ENCODE data around the gene ARPP19.

GRCh38 chr15:52559575-52559974 is 9.3 kb downstream of the ARPP19 start:
- TF ChIP-seq EZH2 (IDR thresholded peaks at IDR 0.05; ENCODE audit: borderline replicate concordance), result no peak
- no peak for TF ChIP-seq CTCF (IDR thresholded peaks at IDR 0.05; ENCODE audit: poor library complexity)

All from hepatocyte (in vitro differentiated cells).